Measurements from ENCODE around the gene URM1.
"Not testable (repeated sequence)": the region's sequence is repeated elsewhere in the genome, so short reads cannot be mapped to it uniquely, and the experiment has no call there.

The URM1 gene

GRCh38 chr9:128420651-128421481 lies 49.7 kb downstream of the URM1 start, which contains the start of gene CERCAM:
TSS of gene CERCAM (plus strand) at chr9:128420857. CDS start at chr9:128420878, 21 bp downstream.
- POLR2A ChIA-PET = interaction anchor here (0.6 to 1.2 kb wide), 5 partner anchors 16 to 620 kb away, joined by 3 to 5 read pairs (median 3); partner anchors contain the start of gene URM1
- DNase-seq (ENCODE audit: extremely low spot score) = peak; percentile 90
- TF ChIP-seq CTCF (IDR thresholded peaks at IDR 0.05; ENCODE audit: control extremely low read depth, extremely low read depth, low read depth, missing control alignments) = no peak
- CTCF ChIA-PET = interaction anchor here (0.9 to 7.6 kb wide), 26 partner anchors 10 to 508 kb away, joined by 3 to 49 read pairs (median 4); partner anchors contain the start of genes ODF2 and SPOUT1

DNA sequence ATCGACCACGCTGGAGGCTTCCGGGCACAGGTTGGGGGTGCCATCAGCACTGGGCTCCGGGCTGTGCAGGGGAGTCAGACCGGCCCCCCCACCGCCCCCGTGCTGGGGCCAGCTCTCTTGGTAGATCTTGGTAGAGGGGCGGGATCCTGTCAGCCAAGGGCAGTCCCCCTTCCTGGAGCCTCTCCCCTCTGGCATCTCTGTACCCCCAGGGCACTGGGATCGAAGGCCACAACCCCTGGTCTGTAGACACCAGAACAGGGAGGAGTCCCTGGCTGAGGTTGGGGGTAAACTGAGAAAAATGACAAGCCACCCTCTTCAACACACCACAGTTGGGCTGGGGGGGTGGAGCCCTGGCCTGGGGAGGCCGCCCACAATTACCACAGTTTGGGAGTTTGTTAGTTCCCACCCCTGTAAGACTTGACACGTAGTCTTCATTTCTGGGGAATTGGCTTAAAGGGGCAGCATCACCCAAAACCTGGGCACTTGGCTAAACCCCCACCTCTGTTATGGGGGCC lies 50.4 kb downstream of the URM1 start:
- DNase-seq (ENCODE audit: extremely low spot score) = no peak
- no peak for TF ChIP-seq CTCF (IDR thresholded peaks at IDR 0.05; ENCODE audit: control extremely low read depth, extremely low read depth, low read depth, missing control alignments)
- CTCF ChIA-PET = interaction anchor here (0.9 to 7.6 kb wide), 8 partner anchors 10 to 408 kb away, joined by 3 to 49 read pairs (median 4); partner anchors contain the start of genes ODF2 and SPOUT1
- POLR2A ChIA-PET = no interaction called here

- CTCF ChIA-PET = interaction anchor here (1.5 to 7.6 kb wide), 3 partner anchors 11 to 60 kb away, joined by 3 to 49 read pairs (median 38); no protein-coding TSS in a partner anchor
- DNase-seq (ENCODE audit: extremely low spot score); POLR2A ChIA-PET: not testable (repeated sequence)
Observed at GRCh38 chr9:128422022-128422782, 51.0 kb downstream of the URM1 start.

DNA sequence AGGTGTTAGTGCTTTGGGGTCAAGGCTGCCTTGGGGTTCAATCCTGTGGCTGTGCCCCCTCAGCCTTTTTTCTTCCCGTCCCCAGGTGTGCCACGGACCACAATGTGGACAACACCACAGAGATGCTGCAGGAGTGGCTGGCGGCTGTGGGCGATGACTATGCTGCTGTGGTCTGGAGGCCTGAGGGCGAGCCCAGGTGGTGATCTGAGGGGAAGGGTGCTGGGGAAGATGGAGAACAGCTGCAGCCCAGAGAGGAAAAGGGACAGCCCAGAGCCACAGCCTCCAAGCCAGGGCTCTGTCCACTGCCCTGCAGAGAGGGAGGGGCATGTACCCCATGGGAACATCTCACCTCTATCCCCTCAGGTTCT lies 51.6 kb downstream of the URM1 start:
- POLR2A ChIA-PET = no interaction called here
- no peak for DNase-seq (ENCODE audit: extremely low spot score)
- CTCF ChIA-PET = interaction anchor here (1.5 to 7.6 kb wide), 3 partner anchors 11 to 60 kb away, joined by 3 to 49 read pairs (median 38); no protein-coding TSS in a partner anchor
- TF ChIP-seq CTCF (IDR thresholded peaks at IDR 0.05; ENCODE audit: control extremely low read depth, extremely low read depth, low read depth, missing control alignments) = no peak

DNA sequence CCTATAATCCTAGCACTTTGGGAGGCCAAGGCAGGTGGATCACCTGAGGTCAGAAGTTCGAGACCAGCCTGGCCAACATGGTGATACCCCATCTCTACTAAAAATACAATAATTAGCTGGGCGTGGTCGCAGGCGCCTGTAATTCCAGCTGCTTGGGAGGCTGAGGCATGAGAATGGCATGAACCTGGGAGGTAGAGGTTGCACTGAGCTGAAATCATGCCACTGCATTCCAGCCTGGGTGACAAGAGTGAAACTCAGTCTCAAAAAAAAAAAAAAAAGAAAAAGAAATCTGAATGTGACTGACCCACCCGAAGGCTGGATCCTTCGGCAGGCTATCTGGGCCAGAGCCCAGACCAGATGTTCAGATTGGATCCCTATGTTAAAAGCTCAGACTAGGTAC lies 52.2 kb downstream of the URM1 start:
- ChIA-PET CTCF (interaction anchor here (1.0 to 7.6 kb wide), 2 partner anchors 15 to 61 kb away, joined by 4 to 49 read pairs; no protein-coding TSS in a partner anchor), POLR2A (interaction anchor here (0.7 kb wide), 1 partner anchor 594 kb away, joined by 3 read pairs; no protein-coding TSS in a partner anchor)
- DNase-seq (ENCODE audit: extremely low spot score) = not testable (repeated sequence)

DNA sequence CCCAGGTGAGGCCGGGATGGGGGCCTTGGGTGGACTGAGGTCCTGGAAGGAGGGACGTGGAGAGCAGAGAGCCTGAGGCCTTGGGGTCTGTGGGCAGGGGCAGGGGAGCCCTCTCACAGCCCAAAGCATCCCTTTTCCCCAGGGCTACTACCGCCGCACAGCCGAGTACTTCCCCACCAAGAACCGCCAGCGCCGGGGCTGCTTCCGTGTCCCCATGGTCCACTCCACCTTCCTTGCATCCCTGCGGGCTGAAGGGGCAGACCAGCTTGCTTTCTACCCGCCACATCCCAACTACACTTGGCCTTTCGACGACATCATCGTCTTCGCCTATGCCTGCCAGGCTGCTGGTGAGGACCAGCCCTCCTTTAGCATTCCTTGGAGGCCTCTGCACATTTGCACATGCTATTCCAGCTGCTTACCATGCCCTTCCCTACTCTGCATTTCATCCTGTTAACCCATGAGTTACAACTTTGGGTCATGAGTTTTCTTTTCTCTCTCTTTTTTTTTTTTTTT lies 53.1 kb downstream of the URM1 start:
- no peak for DNase-seq (ENCODE audit: extremely low spot score)
- ChIA-PET CTCF (interaction anchor here (1.0 to 7.6 kb wide), 2 partner anchors 14 to 62 kb away, joined by 4 to 49 read pairs; no protein-coding TSS in a partner anchor), POLR2A (no interaction called here)
- no peak for TF ChIP-seq CTCF (IDR thresholded peaks at IDR 0.05; ENCODE audit: control extremely low read depth, extremely low read depth, low read depth, missing control alignments)
